ENCODE data around the gene RBM42. TPM values are rescaled to one million over a fixed set of nuclear protein-coding genes. Genes with fewer than 3 reads are reported as not detected.

The RBM42 gene
- total and polyA plus RNA-seq, 2 of the 13 experiments (the other 11 are each of a cell fraction or from before 2014, with no cell fraction given): 27.2 to 55.3 TPM

- TF ChIP-seq NFAT5 (CRISPR knock-in tag; IDR thresholded peaks at IDR 0.05) (no peak; the same call in 1 of the 2 replicates), ZNF354B (CRISPR knock-in tag; IDR thresholded peaks at IDR 0.05) (no peak; the same call in 1 of the 2 replicates), PBX2 (CRISPR knock-in tag; IDR thresholded peaks at IDR 0.05) (peak; percentile 71), RFXAP (CRISPR knock-in tag; IDR thresholded peaks at IDR 0.05; ENCODE audit: borderline replicate concordance) (peak; percentile 79), KDM5A (IDR thresholded peaks at IDR 0.05; ENCODE audit: borderline replicate concordance, low read length) (peak; percentile 68; the same call in 1 of the 2 replicates), CENPBD1 (CRISPR knock-in tag; IDR thresholded peaks at IDR 0.05; ENCODE audit: borderline replicate concordance, low read depth) (no peak), POLR2A (IDR thresholded peaks at IDR 0.05; ENCODE audit: insufficient read depth in 1 of 2, low read depth in 2 of 2, low read length in 2 of 2) (peak in 1 of 2 experiments; percentile 86; a peak in 2 of 4 replicates), PREB (CRISPR knock-in tag; IDR thresholded peaks at IDR 0.05) (0 out of 2 replicates have a peak, but pooled peaks have one; percentile 75), RERE (CRISPR knock-in tag; IDR thresholded peaks at IDR 0.05; ENCODE audit: low read depth) (no peak), GTF2F1 (IDR thresholded peaks at IDR 0.05; ENCODE audit: low read length) (no peak), THAP8 (CRISPR knock-in tag; IDR thresholded peaks at IDR 0.05; ENCODE audit: borderline replicate concordance) (no peak), ZFY (CRISPR knock-in tag; IDR thresholded peaks at IDR 0.05) (peak; percentile 92)
Observed at GRCh38 chr19:35643255-35644205, 14.7 kb downstream of the RBM42 start (continued).
